VCaP (cell line): ENCODE data around the gene COL1A1.

ENCODE experiments used
- H3K27ac ChIP-seq: fragments of 450-650 bp; 2 replicates; pipeline ENCODE4 v1.5.1; 2017
- CTCF ChIP-seq: fragments of 450-650 bp; conservative IDR thresholded peaks from 2 replicates; pipeline ENCODE4 v1.5.1; 2017; ENCODE audit warnings: mild to moderate bottlenecking, moderate library complexity

The COL1A1 gene

GRCh38 chr17:50208611-50209061 is 7.2 kb upstream of the COL1A1 start:
- TF ChIP-seq CTCF, result no peak
- no peak overlapping the region for H3K27ac ChIP-seq

- H3K27ac ChIP-seq, result no peak overlapping the region
Measured at GRCh38 chr17:50207792-50208567, 6.5 kb upstream of the COL1A1 start.

GRCh38 chr17:50207315-50207714 is 5.9 kb upstream of the COL1A1 start:
- TF ChIP-seq CTCF, result no peak
- H3K27ac ChIP-seq, result no peak overlapping the region

More at GRCh38 chr17:50207792-50208567, 6.5 kb upstream of the COL1A1 start:
- TF ChIP-seq CTCF, result no peak

- no peak for TF ChIP-seq CTCF
- no peak overlapping the region for H3K27ac ChIP-seq
Measured at GRCh38 chr17:50206604-50207293, 5.3 kb upstream of the COL1A1 start.

- no peak overlapping the region for H3K27ac ChIP-seq
- no peak for TF ChIP-seq CTCF
Measured at GRCh38 chr17:50205963-50206505, 4.6 kb upstream of the COL1A1 start.

GRCh38 chr17:50205111-50205962 is 3.9 kb upstream of the COL1A1 start:
- no peak for TF ChIP-seq CTCF
- no peak overlapping the region for H3K27ac ChIP-seq
